ENCODE results near the gene SIRPA. TPM values are rescaled to one million over a fixed set of nuclear protein-coding genes. Genes with fewer than 3 reads are reported as not detected.

SIRPA gene
- total and polyA plus RNA-seq, 2 of the 4 experiments (the other 2 are of a cell fraction), result 9.9 to 40.2 TPM

DNA sequence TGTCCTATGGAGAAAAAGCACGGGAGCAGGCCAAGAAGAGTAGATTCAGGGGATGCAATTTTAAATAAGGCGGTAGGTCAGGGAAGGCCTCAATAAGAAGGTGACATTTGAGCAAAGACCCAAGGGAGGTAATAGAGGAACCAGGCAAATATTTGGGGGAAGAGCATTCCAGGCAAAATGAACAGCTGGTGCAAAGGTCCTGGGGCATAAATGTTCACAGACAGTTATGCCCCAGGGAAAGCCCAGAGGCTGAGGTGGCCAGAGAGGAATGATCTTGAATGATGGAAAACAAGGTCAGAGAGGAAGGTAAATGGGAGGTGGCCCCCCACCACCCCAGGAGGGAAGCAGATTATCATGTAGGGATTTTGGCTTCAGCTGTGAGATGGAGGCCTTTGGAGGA is 47.4 kb upstream of the SIRPA start:
- WGBS, 2 experiments (ENCODE audit: extremely low coverage in 2 of 2, insufficient read length in 1 of 2), result no CpG with 5 or more reads among the region's 2 CpGs
- CTCF ChIA-PET, result no interaction called here
- dilution Hi-C loops (cut with HindIII; ENCODE audit: low sequenced_read_pairs, unreplicated experiment), result no loop called here

More for the DNA sequence above, 47.4 kb upstream of the SIRPA start:
- Histone ChIP-seq H3K9me3 (ENCODE audit: control insufficient read depth, insufficient read depth, low read length) (no peaks in the 10 kb centered on the region), H3K4me2 (ENCODE audit: low read depth, low read length) (no peak overlapping the region), H3K23ac (ENCODE audit: low read depth, low read length) (no peak overlapping the region), H2AK9ac (replicated peaks; ENCODE audit: low read depth, low read length, poor library complexity) (no peak overlapping the region), H3K27ac (ENCODE audit: insufficient read depth, low read length) (no peak overlapping the region), H3K79me1 (ENCODE audit: low read depth in 1 of 2, low read length in 2 of 2) (no peaks in the 10 kb centered on the region), H3K18ac (ENCODE audit: low read depth, low read length) (no peak overlapping the region), H4K5ac (ENCODE audit: low read depth, low read length) (no peak overlapping the region), H4K8ac (ENCODE audit: low read depth in 2 of 2, low read length in 2 of 2) (no peak overlapping the region), H2BK20ac (ENCODE audit: low read depth, low read length) (no peak overlapping the region), H3K27me3 (ENCODE audit: control insufficient read depth, insufficient read depth, low read length) (no peaks in the 10 kb centered on the region; the same call in 1 of the 2 replicates), H3K4me1 (ENCODE audit: control insufficient read depth, insufficient read depth, low read length) (peaks cover 8% of the 10 kb centered on the region), H3K14ac (replicated peaks; ENCODE audit: low read depth, low read length) (no peak overlapping the region), H3K9ac (ENCODE audit: low read depth, low read length) (no peak overlapping the region), H3K4ac (ENCODE audit: low read depth, low read length) (no peak overlapping the region), H4K91ac (ENCODE audit: insufficient read depth, low read depth, low read length) (no peak overlapping the region), H2BK120ac (ENCODE audit: low read depth, low read length) (no peak overlapping the region), H2BK15ac (ENCODE audit: low read depth, low read length) (no peak overlapping the region), H2AK5ac (ENCODE audit: low read depth, low read length) (no peak overlapping the region), H3K4me3 (ENCODE audit: insufficient read depth, low read depth, low read length) (no peak overlapping the region), H2AFZ (replicated peaks; ENCODE audit: low read length, poor library complexity) (no peak overlapping the region), H2BK5ac (ENCODE audit: low read depth, low read length, poor library complexity, severe bottlenecking) (no peak overlapping the region), H4K20me1 (ENCODE audit: insufficient read depth, low read length) (no peaks in the 10 kb centered on the region), H3K36me3 (ENCODE audit: control insufficient read depth, insufficient read depth, low read length) (no peaks in the 10 kb centered on the region), H3K9me1 (ENCODE audit: insufficient read depth, low read length) (peaks cover 8% of the 10 kb centered on the region), H3K56ac (ENCODE audit: extremely low read depth, insufficient read depth, low read length) (no peak overlapping the region)
- POLR2A ChIA-PET (ENCODE audit: unreplicated experiment), result no interaction called here
- ATAC-seq (ENCODE audit: low read depth) (no peak), DNase-seq (no peak)
- TF ChIP-seq, protein P1, sequence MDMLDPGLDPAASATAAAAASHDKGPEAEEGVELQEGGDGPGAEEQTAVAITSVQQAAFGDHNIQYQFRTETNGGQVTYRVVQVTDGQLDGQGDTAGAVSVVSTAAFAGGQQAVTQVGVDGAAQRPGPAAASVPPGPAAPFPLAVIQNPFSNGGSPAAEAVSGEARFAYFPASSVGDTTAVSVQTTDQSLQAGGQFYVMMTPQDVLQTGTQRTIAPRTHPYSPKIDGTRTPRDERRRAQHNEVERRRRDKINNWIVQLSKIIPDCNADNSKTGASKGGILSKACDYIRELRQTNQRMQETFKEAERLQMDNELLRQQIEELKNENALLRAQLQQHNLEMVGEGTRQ (IDR thresholded peaks at IDR 0.05; ENCODE audit: low read depth, low read length), result no peak
- TF ChIP-seq, protein P2, sequence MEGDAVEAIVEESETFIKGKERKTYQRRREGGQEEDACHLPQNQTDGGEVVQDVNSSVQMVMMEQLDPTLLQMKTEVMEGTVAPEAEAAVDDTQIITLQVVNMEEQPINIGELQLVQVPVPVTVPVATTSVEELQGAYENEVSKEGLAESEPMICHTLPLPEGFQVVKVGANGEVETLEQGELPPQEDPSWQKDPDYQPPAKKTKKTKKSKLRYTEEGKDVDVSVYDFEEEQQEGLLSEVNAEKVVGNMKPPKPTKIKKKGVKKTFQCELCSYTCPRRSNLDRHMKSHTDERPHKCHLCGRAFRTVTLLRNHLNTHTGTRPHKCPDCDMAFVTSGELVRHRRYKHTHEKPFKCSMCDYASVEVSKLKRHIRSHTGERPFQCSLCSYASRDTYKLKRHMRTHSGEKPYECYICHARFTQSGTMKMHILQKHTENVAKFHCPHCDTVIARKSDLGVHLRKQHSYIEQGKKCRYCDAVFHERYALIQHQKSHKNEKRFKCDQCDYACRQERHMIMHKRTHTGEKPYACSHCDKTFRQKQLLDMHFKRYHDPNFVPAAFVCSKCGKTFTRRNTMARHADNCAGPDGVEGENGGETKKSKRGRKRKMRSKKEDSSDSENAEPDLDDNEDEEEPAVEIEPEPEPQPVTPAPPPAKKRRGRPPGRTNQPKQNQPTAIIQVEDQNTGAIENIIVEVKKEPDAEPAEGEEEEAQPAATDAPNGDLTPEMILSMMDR (conservative IDR thresholded peaks at IDR 0.05; ENCODE audit: low read depth, low read length), result no peak
- TF ChIP-seq, protein P3, sequence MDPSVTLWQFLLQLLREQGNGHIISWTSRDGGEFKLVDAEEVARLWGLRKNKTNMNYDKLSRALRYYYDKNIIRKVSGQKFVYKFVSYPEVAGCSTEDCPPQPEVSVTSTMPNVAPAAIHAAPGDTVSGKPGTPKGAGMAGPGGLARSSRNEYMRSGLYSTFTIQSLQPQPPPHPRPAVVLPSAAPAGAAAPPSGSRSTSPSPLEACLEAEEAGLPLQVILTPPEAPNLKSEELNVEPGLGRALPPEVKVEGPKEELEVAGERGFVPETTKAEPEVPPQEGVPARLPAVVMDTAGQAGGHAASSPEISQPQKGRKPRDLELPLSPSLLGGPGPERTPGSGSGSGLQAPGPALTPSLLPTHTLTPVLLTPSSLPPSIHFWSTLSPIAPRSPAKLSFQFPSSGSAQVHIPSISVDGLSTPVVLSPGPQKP (IDR thresholded peaks at IDR 0.05; ENCODE audit: borderline replicate concordance, low read depth, low read length), result no peak
- TF ChIP-seq SMC3 (IDR thresholded peaks at IDR 0.05; ENCODE audit: low read depth, low read length) (no peak), RAD21 (IDR thresholded peaks at IDR 0.05; ENCODE audit: low read length) (no peak), POLR2A (IDR thresholded peaks at IDR 0.05; ENCODE audit: low read depth, low read length) (no peak), RCOR1 (IDR thresholded peaks at IDR 0.05; ENCODE audit: insufficient replicate concordance, low read length) (no peak), BHLHE40 (IDR thresholded peaks at IDR 0.05; ENCODE audit: low read depth, low read length) (no peak), CHD1 (IDR thresholded peaks at IDR 0.05; ENCODE audit: low read depth, low read length) (no peak), NFE2L2 (IDR thresholded peaks at IDR 0.05; ENCODE audit: low read depth, low read length) (no peak)
- intact Hi-C loops (cut with micrococcal nuclease) (no loop called here), in situ Hi-C loops (cut with MboI; ENCODE audit: low sequenced_read_pairs) (loop anchor here (25.0 kb wide), 1 partner anchor 510 kb away; the partner anchor contains the start of gene SDCBP2)
- no TSS peak for BruUV-seq (replicated peaks)
